C4-2B (cell line): ENCODE results near the gene CORO1C.

ENCODE experiments used
- ZFX ChIP-seq: fragments of 450-650 bp; IDR thresholded peaks from 2 replicates; pipeline ENCODE4 v1.6.1; 2017
- TF ChIP-seq, protein P1 (sequence below): fragments of 450-650 bp; conservative IDR thresholded peaks from 2 replicates; pipeline ENCODE4 v1.5.1; 2017; ENCODE audit warnings: mild to moderate bottlenecking

DNA sequence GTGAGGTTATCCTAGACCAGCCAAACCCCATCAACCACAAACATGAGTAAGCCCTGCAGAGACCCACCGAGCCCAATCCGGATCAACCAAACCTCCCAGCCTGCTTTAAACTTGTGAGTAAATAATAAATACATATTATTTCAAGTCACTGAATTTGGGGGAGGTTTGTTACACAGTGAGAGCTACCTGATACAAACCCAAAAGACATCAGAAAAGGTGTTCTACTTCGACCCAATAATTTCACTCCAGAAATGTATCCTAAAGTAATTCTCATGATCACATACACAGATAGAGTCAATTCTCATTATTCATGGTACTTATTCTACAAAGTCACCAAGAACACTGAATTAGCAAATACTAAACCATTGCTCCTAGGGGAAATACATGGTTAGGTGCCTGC is 16.2 kb upstream of the CORO1C start:
- TF ChIP-seq, protein P1, sequence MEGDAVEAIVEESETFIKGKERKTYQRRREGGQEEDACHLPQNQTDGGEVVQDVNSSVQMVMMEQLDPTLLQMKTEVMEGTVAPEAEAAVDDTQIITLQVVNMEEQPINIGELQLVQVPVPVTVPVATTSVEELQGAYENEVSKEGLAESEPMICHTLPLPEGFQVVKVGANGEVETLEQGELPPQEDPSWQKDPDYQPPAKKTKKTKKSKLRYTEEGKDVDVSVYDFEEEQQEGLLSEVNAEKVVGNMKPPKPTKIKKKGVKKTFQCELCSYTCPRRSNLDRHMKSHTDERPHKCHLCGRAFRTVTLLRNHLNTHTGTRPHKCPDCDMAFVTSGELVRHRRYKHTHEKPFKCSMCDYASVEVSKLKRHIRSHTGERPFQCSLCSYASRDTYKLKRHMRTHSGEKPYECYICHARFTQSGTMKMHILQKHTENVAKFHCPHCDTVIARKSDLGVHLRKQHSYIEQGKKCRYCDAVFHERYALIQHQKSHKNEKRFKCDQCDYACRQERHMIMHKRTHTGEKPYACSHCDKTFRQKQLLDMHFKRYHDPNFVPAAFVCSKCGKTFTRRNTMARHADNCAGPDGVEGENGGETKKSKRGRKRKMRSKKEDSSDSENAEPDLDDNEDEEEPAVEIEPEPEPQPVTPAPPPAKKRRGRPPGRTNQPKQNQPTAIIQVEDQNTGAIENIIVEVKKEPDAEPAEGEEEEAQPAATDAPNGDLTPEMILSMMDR, result no peak
- no peak for TF ChIP-seq ZFX
